HL-60 (cell line): ENCODE data around the gene CD300H.

Source experiments
- DNase-seq, 2 experiments: peaks; one replicate each; pipeline ENCODE4 v3.0.0-alpha.2; 2010 to 2020; ENCODE audit warnings: low read depth in 1 of 2, low spot score in 1 of 2
- H3K27ac ChIP-seq: fragments of 250-450 bp; sonication (Bioruptor Pico); replicated peaks from 2 replicates; pipeline ENCODE4 v1.5.1; 2020; ENCODE audit warnings: mild to moderate bottlenecking, moderate library complexity
- H3K27me3 ChIP-seq: fragments of 250-450 bp; sonication (Bioruptor Pico); 2 replicates; pipeline ENCODE4 v1.5.1; 2021; ENCODE audit warnings: mild to moderate bottlenecking, moderate library complexity; ENCODE audit not compliant: insufficient read depth, poor library complexity, severe bottlenecking
- H3K4me3 ChIP-seq: replicated peaks from 2 replicates; pipeline ENCODE4 v1.5.1; 2011; ENCODE audit warnings: mild to moderate bottlenecking, control low read depth, low read length; ENCODE audit not compliant: insufficient read depth
- GABPA ChIP-seq: IDR thresholded peaks from 2 replicates; pipeline ENCODE4 v1.6.1; 2012; ENCODE audit warnings: low read depth
- POLR2AphosphoS5 ChIP-seq: IDR thresholded peaks from 2 replicates; pipeline ENCODE4 v1.6.1; 2012; ENCODE audit warnings: low read depth
- SPI1 ChIP-seq: IDR thresholded peaks from 2 replicates; pipeline ENCODE4 v1.6.1; 2012; ENCODE audit warnings: low read depth, mild to moderate bottlenecking, borderline replicate concordance
- TF ChIP-seq, protein P1 (sequence below): IDR thresholded peaks from 2 replicates; pipeline ENCODE4 v1.6.1; 2012; ENCODE audit warnings: low read depth; ENCODE audit not compliant: insufficient replicate concordance
- TF ChIP-seq, protein P2 (sequence below): IDR thresholded peaks from one replicate; pipeline ENCODE4 v1.5.1; 2011; ENCODE audit warnings: low read length, control low read depth, inconsistent platforms; ENCODE audit not compliant: insufficient read depth

Gene CD300H

DNA sequence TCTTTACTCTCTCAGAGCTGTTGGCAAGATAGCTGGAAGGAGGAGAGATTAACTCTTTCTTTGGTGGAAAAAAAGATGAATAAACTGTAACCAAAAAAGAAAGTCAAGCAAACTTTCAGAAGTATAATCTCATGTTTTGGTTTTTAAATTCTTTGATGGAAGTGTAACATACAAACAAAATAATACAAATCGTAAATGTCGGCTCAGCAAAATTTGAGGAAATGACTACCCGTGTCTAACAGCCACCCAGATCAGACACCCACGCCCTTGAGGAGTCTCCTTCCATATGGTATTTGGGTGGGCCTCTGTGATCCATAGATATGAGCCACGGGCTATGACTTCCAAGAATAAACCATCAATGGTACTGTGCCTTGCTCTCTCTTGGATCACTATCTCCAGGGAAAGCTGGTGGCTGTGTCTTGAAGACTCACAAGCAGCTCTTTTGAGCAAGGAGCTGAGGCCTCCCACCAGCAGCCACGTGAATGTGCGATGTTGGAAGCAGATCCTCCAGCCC, 11.8 kb downstream of the CD300H start:
- TF ChIP-seq SPI1 (no peak), GABPA (no peak), POLR2AphosphoS5 (no peak)
- TF ChIP-seq, protein P1, sequence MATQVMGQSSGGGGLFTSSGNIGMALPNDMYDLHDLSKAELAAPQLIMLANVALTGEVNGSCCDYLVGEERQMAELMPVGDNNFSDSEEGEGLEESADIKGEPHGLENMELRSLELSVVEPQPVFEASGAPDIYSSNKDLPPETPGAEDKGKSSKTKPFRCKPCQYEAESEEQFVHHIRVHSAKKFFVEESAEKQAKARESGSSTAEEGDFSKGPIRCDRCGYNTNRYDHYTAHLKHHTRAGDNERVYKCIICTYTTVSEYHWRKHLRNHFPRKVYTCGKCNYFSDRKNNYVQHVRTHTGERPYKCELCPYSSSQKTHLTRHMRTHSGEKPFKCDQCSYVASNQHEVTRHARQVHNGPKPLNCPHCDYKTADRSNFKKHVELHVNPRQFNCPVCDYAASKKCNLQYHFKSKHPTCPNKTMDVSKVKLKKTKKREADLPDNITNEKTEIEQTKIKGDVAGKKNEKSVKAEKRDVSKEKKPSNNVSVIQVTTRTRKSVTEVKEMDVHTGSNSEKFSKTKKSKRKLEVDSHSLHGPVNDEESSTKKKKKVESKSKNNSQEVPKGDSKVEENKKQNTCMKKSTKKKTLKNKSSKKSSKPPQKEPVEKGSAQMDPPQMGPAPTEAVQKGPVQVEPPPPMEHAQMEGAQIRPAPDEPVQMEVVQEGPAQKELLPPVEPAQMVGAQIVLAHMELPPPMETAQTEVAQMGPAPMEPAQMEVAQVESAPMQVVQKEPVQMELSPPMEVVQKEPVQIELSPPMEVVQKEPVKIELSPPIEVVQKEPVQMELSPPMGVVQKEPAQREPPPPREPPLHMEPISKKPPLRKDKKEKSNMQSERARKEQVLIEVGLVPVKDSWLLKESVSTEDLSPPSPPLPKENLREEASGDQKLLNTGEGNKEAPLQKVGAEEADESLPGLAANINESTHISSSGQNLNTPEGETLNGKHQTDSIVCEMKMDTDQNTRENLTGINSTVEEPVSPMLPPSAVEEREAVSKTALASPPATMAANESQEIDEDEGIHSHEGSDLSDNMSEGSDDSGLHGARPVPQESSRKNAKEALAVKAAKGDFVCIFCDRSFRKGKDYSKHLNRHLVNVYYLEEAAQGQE: no peak
- TF ChIP-seq, protein P2, sequence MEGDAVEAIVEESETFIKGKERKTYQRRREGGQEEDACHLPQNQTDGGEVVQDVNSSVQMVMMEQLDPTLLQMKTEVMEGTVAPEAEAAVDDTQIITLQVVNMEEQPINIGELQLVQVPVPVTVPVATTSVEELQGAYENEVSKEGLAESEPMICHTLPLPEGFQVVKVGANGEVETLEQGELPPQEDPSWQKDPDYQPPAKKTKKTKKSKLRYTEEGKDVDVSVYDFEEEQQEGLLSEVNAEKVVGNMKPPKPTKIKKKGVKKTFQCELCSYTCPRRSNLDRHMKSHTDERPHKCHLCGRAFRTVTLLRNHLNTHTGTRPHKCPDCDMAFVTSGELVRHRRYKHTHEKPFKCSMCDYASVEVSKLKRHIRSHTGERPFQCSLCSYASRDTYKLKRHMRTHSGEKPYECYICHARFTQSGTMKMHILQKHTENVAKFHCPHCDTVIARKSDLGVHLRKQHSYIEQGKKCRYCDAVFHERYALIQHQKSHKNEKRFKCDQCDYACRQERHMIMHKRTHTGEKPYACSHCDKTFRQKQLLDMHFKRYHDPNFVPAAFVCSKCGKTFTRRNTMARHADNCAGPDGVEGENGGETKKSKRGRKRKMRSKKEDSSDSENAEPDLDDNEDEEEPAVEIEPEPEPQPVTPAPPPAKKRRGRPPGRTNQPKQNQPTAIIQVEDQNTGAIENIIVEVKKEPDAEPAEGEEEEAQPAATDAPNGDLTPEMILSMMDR: no peak
- no peak overlapping the region for H3K4me3 ChIP-seq
- H3K27me3 ChIP-seq: no peaks in the 10 kb centered on the region
- DNase-seq: no peak
- no peak overlapping the region for H3K27ac ChIP-seq

DNA sequence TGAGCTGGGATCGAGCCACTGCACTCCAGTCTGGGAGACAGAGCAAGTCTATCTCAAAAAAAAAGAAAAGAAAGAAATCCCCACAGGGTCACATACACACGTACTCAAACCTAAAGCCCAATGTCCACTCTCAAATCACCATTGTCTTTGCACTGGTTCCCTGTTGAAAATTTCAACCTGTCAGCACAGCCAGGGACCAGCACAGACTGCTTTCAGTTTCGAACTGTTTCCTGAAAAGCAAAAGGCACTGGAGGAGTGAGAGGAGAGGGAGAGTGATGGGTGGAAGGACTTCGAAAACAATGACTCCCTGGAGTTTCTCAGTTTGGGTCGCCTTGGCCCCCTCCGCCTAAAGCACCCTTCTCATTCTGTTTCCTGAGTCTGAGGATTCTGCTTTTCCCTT, 12.4 kb downstream of the CD300H start:
- no peak for DNase-seq

DNA sequence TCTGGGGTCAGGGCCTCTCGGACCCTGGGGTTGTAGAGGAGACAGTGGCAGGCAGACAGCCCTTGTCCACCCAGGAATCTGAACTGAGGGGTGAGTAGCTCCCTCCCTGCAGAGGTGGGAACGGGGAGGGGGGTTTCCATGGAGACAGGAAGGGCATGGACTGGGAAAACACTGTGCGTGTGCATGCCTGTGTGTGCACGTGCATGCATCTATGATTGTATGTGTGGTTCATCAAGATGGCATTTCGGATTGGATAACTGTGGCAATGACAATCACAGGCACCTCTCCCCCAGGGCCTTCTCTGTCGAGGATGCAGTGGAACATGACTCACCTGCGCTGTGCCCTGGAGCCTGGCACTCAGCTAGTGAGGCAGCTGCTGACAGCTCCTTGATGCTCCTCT, 15.3 kb downstream of the CD300H start:
- TF ChIP-seq, protein P1: no peak
- TF ChIP-seq POLR2AphosphoS5 (no peak), GABPA (no peak), SPI1 (no peak)
- TF ChIP-seq, protein P2: no peak
- Histone ChIP-seq H3K27ac (no peak overlapping the region), H3K27me3 (no peaks in the 10 kb centered on the region), H3K4me3 (no peak overlapping the region)
- DNase-seq: no peak

More for the DNA sequence above, 12.4 kb downstream of the CD300H start:
- no peak overlapping the region for H3K4me3 ChIP-seq
- H3K27ac ChIP-seq: no peak overlapping the region
- TF ChIP-seq, protein P1: no peak
- TF ChIP-seq, protein P2: no peak
- no peak for TF ChIP-seq GABPA
- no peak for TF ChIP-seq POLR2AphosphoS5
- no peak for TF ChIP-seq SPI1
- no peaks in the 10 kb centered on the region for H3K27me3 ChIP-seq
